ENCODE data around the gene R3HDM4.

The R3HDM4 gene

GRCh38 chr19:917323-918151, 4.5 kb upstream of the R3HDM4 start, which contains the start of gene KISS1R:
Gene KISS1R, plus strand, starts transcription at chr19:917333. Its CDS starts 170 bp downstream, at chr19:917503.
- DNase-seq (ENCODE audit: low read depth in 2 of 3, low spot score in 2 of 3): no peak

DNA sequence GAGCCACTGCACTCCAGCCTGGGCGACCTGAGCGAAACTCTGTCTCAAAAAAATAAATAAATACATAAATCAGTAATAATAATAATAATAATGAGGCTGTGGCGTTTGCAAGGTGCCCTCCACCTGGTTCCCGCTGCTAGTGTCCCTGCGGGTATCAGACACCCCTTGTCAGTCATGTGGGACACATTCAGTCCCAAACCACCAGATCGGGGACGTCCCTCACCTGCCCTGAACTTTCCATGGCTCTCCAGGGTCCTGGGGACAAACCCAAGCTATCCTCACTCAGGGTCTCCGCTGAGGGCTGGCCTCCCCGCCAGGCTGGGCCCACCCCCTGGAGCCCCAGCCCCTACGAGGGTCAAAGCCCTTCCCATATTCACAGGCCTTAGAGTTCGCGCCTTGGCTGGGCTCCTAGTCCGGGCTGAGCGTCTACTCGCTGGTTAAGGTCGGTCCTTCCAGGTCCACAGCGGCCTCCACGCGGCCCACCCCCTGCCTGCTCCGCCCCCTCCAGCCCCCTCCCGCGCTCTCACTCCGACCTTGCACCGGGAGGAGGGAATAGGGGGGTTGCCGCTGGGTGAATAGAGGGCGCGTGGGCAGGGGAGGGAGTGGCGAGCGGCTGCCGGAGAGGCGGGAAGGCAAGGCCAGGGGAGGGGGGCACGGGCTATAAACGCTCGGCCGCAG, 3.8 kb upstream of the R3HDM4 start:
- no peak for DNase-seq (ENCODE audit: low read depth in 2 of 3, low spot score in 2 of 3)

DNA sequence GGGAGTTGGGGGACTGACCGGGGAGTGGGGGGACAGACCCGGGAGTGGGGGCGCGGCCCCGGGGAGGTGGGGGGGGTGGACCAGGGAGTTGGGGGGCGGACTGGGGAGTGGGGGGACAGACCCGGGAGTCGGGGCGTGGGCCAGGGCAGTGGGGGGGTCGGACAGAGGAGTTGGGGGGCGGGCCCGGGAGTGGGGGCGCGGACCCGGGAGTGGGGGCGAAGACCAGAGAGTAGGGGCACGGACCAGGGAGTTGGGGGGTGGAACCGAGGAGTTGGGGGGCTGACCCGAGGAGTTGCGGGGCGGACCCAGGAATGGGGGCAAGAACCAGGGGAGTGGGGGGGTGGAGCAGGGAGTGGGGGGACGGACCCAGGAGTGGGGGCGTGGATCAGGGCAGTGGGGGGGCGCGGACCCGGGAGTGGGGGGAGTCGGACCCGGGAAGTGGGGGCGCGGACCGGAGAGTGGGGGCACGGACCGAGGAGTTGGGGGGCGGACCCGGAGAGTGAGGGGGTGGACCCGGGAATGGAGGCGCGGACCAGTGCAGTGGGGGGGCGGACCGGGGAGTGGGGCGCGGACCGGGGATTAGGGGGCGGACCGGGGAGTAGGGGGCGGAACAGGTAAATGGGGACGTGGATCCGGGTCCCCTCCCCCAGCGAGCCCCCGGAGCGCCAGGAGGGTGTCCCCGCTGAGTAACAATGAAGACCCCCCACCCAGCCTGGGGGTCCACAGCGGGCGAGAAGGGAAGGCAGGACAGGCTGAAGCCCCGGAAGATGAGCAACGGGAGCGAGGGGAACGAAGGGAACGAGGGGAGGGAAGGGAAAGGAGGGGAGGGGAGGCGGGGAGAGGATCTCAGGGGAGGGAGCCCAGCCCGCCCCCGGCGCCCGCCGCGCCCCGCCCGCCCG, 589 bp downstream of the R3HDM4 start:
- DNase-seq (ENCODE audit: low read depth in 2 of 3, low spot score in 2 of 3): no peak

- DNase-seq (ENCODE audit: low read depth in 2 of 3, low spot score in 2 of 3): no peak
These were observed 1.6 kb downstream of the R3HDM4 start for GRCh38 chr19:911197-912033.

DNA sequence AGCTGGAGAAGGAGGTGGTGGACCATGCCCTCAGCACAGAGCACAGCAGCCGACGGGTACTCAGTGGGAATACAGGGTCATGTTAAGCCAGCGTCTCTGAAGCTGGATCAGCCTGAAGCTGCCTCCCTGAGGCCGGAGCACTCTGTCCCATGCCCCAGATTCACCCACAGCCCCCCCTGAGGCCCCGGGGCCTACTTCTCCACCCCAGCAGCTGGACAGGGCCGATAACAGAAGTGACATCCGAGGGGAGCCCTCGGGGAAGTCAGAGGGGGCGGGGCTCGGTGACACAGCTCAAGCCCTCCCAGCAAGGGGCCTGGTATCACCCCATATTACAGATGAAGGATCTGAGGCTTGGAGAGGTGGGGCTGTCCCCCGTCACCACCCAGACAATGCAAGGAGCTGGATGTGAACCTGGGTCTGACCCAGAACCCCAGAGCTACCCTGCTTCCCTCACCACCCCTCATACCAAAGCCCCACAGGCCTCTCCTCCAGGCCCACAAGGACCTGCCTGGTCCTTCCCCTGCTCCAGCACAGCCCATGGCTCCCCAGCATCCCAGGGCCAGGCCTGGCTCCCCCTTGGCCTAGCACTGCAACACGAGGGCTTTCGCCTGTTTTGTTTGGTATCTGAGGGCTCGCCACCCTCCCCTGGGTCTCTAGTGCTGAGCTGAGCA, 5.7 kb downstream of the R3HDM4 start:
- DNase-seq (ENCODE audit: low read depth in 2 of 3, low spot score in 2 of 3): no peak

GRCh38 chr19:906480-906879, 6.5 kb downstream of the R3HDM4 start:
- no peak for DNase-seq (ENCODE audit: low read depth in 2 of 3, low spot score in 2 of 3)

DNA sequence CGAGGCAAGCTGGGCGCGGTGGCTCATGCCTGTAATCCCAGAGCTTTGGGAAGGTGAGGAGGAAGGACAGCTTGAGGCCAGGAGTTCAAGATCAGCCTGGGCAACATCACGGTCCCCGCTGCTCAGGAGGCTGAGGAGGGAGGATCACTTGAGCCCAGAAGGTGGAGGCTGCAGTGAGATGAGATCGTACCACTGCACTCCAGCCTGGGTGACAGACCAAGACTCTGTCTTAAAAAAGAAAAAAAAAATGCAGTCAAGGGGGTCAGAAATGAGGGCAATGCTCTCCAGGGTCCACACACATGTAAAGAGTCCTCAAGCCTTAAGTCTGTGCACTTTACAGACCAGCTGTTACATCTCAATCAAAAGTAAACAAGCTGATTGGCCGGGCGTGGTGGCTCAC, 8.5 kb downstream of the R3HDM4 start:
- no peak for DNase-seq (ENCODE audit: low read depth in 2 of 3, low spot score in 2 of 3)

- DNase-seq (ENCODE audit: low read depth in 2 of 3, low spot score in 2 of 3): no peak
These were observed 9.7 kb downstream of the R3HDM4 start for GRCh38 chr19:903266-903797.

DNA sequence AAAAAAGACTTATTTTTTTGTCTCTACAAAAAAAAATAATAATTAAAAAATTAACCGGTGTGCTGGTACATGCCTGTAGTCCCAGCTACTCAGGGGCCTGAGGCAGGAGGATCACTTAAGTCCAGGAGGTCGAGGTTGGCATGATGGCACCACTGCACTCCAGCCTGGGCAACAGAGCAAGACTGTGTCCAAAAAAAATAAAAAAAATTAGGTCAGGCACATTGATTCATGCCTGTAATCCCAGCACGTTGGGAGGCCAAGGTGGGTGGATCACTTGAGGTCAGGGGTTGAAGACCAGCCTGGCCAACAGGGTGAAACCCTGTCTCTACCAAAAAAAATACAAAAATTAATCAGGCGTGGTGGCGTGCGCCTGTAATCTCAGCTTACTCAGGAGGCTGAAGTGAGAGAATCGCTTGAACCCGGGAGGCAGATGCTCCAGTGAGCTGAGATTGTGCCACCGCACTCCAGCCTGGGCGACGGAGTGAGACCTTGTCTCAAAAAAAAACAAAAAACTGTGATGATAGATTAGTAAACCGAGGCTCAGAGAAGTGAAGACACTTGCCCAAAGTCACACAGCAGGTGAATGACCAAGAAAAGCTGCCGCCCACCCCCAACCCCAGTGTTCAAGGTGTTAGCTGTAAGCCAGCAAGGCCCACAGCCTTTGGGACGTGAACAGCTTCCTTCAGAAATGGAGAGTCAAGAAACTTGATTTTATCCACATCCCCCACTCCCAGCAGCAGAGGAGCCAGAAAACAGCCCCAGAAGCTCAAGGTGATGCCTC, 10.4 kb downstream of the R3HDM4 start:
- no peak for DNase-seq (ENCODE audit: low read depth in 2 of 3, low spot score in 2 of 3)

- DNase-seq (ENCODE audit: low read depth in 2 of 3, low spot score in 2 of 3): no peak
These were observed 11.0 kb downstream of the R3HDM4 start for GRCh38 chr19:902093-902370.

DNA sequence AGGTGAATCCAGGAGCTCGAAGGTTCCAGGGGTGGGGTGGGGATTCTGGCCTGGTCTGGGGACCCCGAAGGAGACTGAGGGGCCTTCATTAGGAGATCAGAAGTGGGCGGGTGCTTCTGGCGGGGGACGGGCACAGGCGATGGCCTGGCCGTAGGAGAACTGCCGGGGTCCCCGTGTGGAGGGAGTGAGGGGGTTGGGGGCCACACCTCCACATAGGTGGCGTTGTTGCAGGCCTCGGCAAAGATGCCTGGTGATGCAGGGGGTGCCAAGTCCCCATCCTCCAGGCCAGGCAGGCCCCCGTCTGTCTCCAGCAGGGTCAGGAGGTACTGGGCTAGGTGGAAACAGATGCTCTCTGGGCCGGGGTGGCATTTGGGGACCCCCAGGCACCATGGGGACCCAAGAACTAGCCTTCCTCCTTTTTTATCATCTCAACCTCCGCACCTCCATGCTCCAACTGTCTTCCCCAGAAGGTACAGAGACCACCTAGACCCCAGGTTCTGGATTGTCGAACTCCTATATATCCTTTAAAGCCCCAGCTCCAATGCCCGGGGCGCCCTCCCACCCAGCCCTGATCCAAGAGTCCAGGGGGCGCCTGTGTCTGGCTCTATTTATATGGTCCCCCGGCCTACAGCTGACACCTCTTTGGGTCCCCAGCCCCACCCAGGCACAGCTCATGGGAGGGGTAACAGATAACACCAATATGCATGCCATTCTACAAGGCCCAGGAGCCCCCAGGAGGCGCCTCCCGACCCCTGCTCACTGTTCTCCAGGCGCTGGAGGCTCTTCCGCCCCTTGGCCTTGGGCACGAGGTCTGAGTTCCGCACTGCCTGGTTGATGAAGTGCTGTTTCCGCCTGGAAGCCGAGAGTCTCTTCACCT, 11.6 kb downstream of the R3HDM4 start:
- DNase-seq (ENCODE audit: low read depth in 2 of 3, low spot score in 2 of 3): no peak

DNA sequence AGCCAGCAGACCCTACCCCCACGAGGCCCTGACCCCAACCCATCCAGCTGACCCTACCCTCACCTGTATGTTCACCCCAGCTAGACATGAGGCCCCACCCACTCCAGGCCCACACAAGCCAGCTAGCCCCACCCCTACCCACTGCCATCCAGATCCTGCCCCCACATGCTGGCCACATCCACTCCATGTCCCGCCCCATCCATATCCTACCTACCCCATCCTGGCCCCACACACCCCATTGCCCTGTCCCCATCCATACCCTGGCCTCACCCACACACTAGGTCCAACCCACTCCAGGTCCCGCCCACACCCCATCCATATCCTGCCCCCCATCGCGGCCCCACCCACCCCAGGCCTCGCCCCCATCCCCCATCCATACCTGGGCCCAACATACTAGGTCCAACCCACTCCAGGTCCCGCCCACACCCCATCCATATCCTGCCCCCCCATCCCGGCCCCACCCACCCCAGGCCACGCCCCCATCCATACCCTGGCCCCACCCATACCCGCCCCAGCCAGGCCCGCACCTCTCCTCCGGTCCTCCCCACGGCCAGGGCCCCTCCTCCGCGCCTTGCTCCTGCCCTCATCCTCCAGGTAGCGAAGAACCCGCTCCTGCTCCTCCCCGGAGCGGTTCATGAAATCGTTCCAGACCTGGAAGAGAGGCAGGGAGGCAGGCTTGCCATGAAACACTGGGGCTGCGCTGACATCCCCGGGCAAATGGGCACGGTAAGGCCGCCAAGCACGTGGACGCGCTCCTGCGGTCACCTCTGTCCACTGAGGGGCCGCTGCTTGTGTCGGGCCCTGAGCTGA, 12.5 kb downstream of the R3HDM4 start:
- no peak for DNase-seq (ENCODE audit: low read depth in 2 of 3, low spot score in 2 of 3)

- DNase-seq (ENCODE audit: low read depth in 2 of 3, low spot score in 2 of 3): no peak
These were observed 13.0 kb downstream of the R3HDM4 start for GRCh38 chr19:900043-900301.

- DNase-seq (ENCODE audit: low read depth in 2 of 3, low spot score in 2 of 3): no peak
These were observed 13.5 kb downstream of the R3HDM4 start for GRCh38 chr19:899336-900042.

- DNase-seq (ENCODE audit: low read depth in 2 of 3, low spot score in 2 of 3): no peak
These were observed 14.4 kb downstream of the R3HDM4 start for GRCh38 chr19:898663-899062.

DNA sequence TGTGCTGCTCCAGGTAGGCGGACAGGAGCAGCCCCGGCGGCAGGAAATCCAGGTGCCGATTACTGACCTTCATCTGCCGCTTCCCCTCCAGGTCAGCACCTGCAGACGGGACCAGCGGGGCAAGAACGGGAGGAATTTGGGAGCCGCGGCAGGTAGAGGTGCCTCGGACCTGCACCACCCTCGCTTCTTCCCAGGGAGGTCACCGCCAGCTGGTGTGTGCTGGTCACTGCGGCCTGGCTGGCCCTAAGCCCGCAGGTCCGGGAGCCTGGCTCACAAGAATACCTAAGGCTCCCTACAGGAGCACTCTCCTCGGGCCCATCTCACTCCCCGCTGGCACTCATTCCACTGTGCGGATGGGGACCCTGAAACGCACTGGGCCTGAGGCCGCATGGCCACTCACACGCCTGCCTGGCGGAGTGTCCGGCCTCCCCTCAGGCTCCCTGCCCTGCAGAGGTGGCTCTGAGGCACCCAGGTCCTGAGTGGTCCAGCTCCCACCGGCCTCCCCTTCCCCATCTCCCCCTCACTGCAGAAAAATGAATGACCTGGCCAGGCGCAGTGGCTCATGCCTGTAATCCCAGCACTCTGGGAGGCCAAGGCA, 15.5 kb downstream of the R3HDM4 start:
- DNase-seq (ENCODE audit: low read depth in 2 of 3, low spot score in 2 of 3): no peak

GRCh38 chr19:896999-897398, 16.0 kb downstream of the R3HDM4 start:
- DNase-seq (ENCODE audit: low read depth in 2 of 3, low spot score in 2 of 3): no peak
